SK-N-SH treated with all-trans-retinoic acid at 6 μM for 48 hours (cell line): ENCODE data around the gene MYH8.

Source experiments
- ATAC-seq: fragments of 200-7000 bp; cut with Tn5 transposase; 3 replicates; pipeline ENCODE4 v1.9.1; 2020; ENCODE audit warnings: mild to moderate bottlenecking, moderate library complexity
- ARNTL ChIP-seq: fragments of 450-650 bp; formaldehyde crosslinking; IDR thresholded peaks from 2 replicates; pipeline ENCODE4 v1.5.0; 2020; ENCODE audit warnings: low read depth, mild to moderate bottlenecking, moderate library complexity, borderline replicate concordance
- BACH2 ChIP-seq: fragments of 250-450 bp; sonication (Bioruptor Pico); IDR thresholded peaks from 2 replicates; pipeline ENCODE4 v1.9.0; 2021; ENCODE audit warnings: mild to moderate bottlenecking, borderline replicate concordance
- CREB5 ChIP-seq: fragments of 250-450 bp; sonication (Bioruptor Pico); IDR thresholded peaks from 2 replicates; pipeline ENCODE4 v1.5.1; 2020; ENCODE audit warnings: low read depth, mild to moderate bottlenecking, moderate library complexity
- CSDC2 ChIP-seq: fragments of 250-450 bp; sonication (Bioruptor Pico); IDR thresholded peaks from 2 replicates; pipeline ENCODE4 v1.5.0; 2020; ENCODE audit warnings: mild to moderate bottlenecking, moderate library complexity
- ESRRG ChIP-seq: fragments of 250-450 bp; sonication (Bioruptor Pico); IDR thresholded peaks from 2 replicates; pipeline ENCODE4 v1.6.1; 2021; ENCODE audit warnings: mild to moderate bottlenecking
- GLIS3 ChIP-seq: fragments of 250-450 bp; sonication (Bioruptor Pico); IDR thresholded peaks from 2 replicates; pipeline ENCODE4 v1.5.0; 2020; ENCODE audit warnings: mild to moderate bottlenecking, moderate library complexity
- ISL1 ChIP-seq: fragments of 250-450 bp; sonication (Bioruptor Pico); IDR thresholded peaks from 2 replicates; pipeline ENCODE4 v2.1.2; 2022; ENCODE audit warnings: mild to moderate bottlenecking, moderate library complexity
- OSR1 ChIP-seq: fragments of 250-450 bp; sonication (Bioruptor Pico); IDR thresholded peaks from 2 replicates; pipeline ENCODE4 v1.8.0; 2022; ENCODE audit warnings: moderate library complexity, mild to moderate bottlenecking, inconsistent platforms
- PPARA ChIP-seq: fragments of 250-450 bp; sonication (Bioruptor Pico); IDR thresholded peaks from 2 replicates; pipeline ENCODE4 v1.5.0; 2020; ENCODE audit warnings: mild to moderate bottlenecking, borderline replicate concordance
- RARB ChIP-seq: fragments of 250-450 bp; sonication (Bioruptor Pico); IDR thresholded peaks from 2 replicates; pipeline ENCODE4 v1.8.0; 2021; ENCODE audit warnings: mild to moderate bottlenecking, moderate library complexity
- SNAI2 ChIP-seq: fragments of 250-450 bp; sonication (Bioruptor Pico); IDR thresholded peaks from 2 replicates; pipeline ENCODE4 v1.5.0; 2020; ENCODE audit warnings: mild to moderate bottlenecking, moderate library complexity
- TCF4 ChIP-seq: fragments of 250-450 bp; sonication (Bioruptor Pico); IDR thresholded peaks from 2 replicates; pipeline ENCODE4 v1.8.0; 2021; ENCODE audit warnings: mild to moderate bottlenecking, moderate library complexity, borderline replicate concordance
- TOX ChIP-seq: fragments of 250-450 bp; sonication (Bioruptor Pico); IDR thresholded peaks from 2 replicates; pipeline ENCODE4 v1.8.0; 2021; ENCODE audit warnings: mild to moderate bottlenecking, moderate library complexity, borderline replicate concordance
- TSHZ2 ChIP-seq: fragments of 250-450 bp; sonication (Bioruptor Pico); IDR thresholded peaks from 2 replicates; pipeline ENCODE4 v1.5.0; 2020; ENCODE audit warnings: mild to moderate bottlenecking, moderate library complexity
- ZC3H10 ChIP-seq: fragments of 250-450 bp; sonication (Bioruptor Pico); IDR thresholded peaks from 2 replicates; pipeline ENCODE4 v1.5.1; 2021; ENCODE audit warnings: mild to moderate bottlenecking, moderate library complexity
- ZFP3 ChIP-seq: fragments of 250-450 bp; sonication (Bioruptor Pico); IDR thresholded peaks from 2 replicates; pipeline ENCODE4 v1.5.0; 2020; ENCODE audit warnings: mild to moderate bottlenecking, moderate library complexity
- ZFP30 ChIP-seq: fragments of 450-650 bp; formaldehyde crosslinking; IDR thresholded peaks from 2 replicates; pipeline ENCODE4 v1.5.0; 2022; ENCODE audit warnings: mild to moderate bottlenecking, moderate library complexity
- ZNF565 ChIP-seq: fragments of 450-650 bp; formaldehyde crosslinking; conservative IDR thresholded peaks from 2 replicates; pipeline ENCODE4 v1.5.0; 2020; ENCODE audit warnings: low read depth, mild to moderate bottlenecking, moderate library complexity
- ZNF70 ChIP-seq: fragments of 450-650 bp; formaldehyde crosslinking; IDR thresholded peaks from 2 replicates; pipeline ENCODE4 v1.5.0; 2020; ENCODE audit warnings: mild to moderate bottlenecking, moderate library complexity
- ZNF8 ChIP-seq: fragments of 450-650 bp; formaldehyde crosslinking; IDR thresholded peaks from 2 replicates; pipeline ENCODE4 v1.5.0; 2020; ENCODE audit warnings: mild to moderate bottlenecking, moderate library complexity
- TF ChIP-seq, protein P1 (sequence below): fragments of 250-450 bp; sonication (Bioruptor Pico); IDR thresholded peaks from 2 replicates; pipeline ENCODE4 v1.5.1; 2021; ENCODE audit warnings: mild to moderate bottlenecking, moderate library complexity
- TF ChIP-seq, protein P2 (sequence below): fragments of 250-450 bp; sonication (Bioruptor Pico); IDR thresholded peaks from 2 replicates; pipeline ENCODE4 v1.8.0; 2020; ENCODE audit warnings: mild to moderate bottlenecking, moderate library complexity, borderline replicate concordance

The MYH8 gene

GRCh38 chr17:10415161-10415560, 6.6 kb downstream of the MYH8 start:
- no peak for ATAC-seq
- TF ChIP-seq ZNF8 (CRISPR knock-in tag), result no peak
- no peak for TF ChIP-seq ZC3H10 (CRISPR knock-in tag)
- no peak for TF ChIP-seq SNAI2 (CRISPR knock-in tag)
- no peak for TF ChIP-seq TSHZ2 (CRISPR knock-in tag)
- TF ChIP-seq, protein P1, sequence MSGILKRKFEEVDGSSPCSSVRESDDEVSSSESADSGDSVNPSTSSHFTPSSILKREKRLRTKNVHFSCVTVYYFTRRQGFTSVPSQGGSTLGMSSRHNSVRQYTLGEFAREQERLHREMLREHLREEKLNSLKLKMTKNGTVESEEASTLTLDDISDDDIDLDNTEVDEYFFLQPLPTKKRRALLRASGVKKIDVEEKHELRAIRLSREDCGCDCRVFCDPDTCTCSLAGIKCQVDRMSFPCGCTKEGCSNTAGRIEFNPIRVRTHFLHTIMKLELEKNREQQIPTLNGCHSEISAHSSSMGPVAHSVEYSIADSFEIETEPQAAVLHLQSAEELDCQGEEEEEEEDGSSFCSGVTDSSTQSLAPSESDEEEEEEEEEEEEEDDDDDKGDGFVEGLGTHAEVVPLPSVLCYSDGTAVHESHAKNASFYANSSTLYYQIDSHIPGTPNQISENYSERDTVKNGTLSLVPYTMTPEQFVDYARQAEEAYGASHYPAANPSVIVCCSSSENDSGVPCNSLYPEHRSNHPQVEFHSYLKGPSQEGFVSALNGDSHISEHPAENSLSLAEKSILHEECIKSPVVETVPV (CRISPR knock-in tag), result no peak
- TF ChIP-seq ISL1 (CRISPR knock-in tag), result no peak
- TF ChIP-seq OSR1 (CRISPR knock-in tag), result no peak
- no peak for TF ChIP-seq PPARA (CRISPR knock-in tag)
- no peak for TF ChIP-seq CREB5 (CRISPR knock-in tag)
- no peak for TF ChIP-seq ZNF70 (CRISPR knock-in tag)
- no peak for TF ChIP-seq CSDC2 (CRISPR knock-in tag)
- no peak for TF ChIP-seq TOX (CRISPR knock-in tag)
- TF ChIP-seq ZNF565 (CRISPR knock-in tag), result no peak
- no peak for TF ChIP-seq BACH2 (CRISPR knock-in tag)
- TF ChIP-seq ZFP30, result no peak
- no peak for TF ChIP-seq ZFP3
- no peak for TF ChIP-seq GLIS3 (CRISPR knock-in tag)
- TF ChIP-seq TCF4 (CRISPR knock-in tag), result no peak
- TF ChIP-seq, all 23 proteins: peak for 0

- ATAC-seq, result no peak
- TF ChIP-seq, protein P2, sequence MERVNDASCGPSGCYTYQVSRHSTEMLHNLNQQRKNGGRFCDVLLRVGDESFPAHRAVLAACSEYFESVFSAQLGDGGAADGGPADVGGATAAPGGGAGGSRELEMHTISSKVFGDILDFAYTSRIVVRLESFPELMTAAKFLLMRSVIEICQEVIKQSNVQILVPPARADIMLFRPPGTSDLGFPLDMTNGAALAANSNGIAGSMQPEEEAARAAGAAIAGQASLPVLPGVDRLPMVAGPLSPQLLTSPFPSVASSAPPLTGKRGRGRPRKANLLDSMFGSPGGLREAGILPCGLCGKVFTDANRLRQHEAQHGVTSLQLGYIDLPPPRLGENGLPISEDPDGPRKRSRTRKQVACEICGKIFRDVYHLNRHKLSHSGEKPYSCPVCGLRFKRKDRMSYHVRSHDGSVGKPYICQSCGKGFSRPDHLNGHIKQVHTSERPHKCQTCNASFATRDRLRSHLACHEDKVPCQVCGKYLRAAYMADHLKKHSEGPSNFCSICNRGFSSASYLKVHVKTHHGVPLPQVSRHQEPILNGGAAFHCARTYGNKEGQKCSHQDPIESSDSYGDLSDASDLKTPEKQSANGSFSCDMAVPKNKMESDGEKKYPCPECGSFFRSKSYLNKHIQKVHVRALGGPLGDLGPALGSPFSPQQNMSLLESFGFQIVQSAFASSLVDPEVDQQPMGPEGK (CRISPR knock-in tag), result no peak
- TF ChIP-seq OSR1 (CRISPR knock-in tag) (no peak), ISL1 (CRISPR knock-in tag) (no peak), ZFP3 (no peak), BACH2 (CRISPR knock-in tag) (no peak), ZC3H10 (CRISPR knock-in tag) (no peak)
Observed at GRCh38 chr17:10403589-10403988, 18.2 kb downstream of the MYH8 start.

DNA sequence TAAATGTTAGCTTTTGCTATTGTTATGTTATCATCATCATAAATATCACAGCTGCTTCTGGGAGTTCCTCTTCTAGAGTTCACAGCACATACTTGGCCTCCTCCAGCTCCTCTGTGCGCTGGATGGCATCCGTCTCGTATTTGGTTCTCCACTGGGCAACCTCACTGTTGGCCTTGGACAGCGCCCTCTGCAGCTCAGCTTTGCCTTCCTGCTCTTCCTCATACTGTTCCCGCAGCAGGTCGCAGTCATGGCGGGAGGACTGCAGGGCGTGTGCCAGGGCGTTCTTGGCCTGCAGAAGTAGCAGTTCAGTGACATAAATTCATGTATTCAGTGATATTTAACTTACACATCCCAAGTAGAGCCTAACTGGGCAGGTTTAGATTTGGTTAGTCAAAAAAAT, 23.4 kb downstream of the MYH8 start:
- TF ChIP-seq ESRRG (CRISPR knock-in tag) (no peak), RARB (no peak), ZFP3 (no peak), ZNF8 (CRISPR knock-in tag) (no peak), ARNTL (CRISPR knock-in tag) (no peak), ZFP30 (no peak), BACH2 (CRISPR knock-in tag) (no peak), GLIS3 (CRISPR knock-in tag) (no peak)
- TF ChIP-seq, protein P2 (CRISPR knock-in tag), result no peak
- ATAC-seq, result no peak
